ENCODE measurements around the gene CDS1.

Gene CDS1

DNA sequence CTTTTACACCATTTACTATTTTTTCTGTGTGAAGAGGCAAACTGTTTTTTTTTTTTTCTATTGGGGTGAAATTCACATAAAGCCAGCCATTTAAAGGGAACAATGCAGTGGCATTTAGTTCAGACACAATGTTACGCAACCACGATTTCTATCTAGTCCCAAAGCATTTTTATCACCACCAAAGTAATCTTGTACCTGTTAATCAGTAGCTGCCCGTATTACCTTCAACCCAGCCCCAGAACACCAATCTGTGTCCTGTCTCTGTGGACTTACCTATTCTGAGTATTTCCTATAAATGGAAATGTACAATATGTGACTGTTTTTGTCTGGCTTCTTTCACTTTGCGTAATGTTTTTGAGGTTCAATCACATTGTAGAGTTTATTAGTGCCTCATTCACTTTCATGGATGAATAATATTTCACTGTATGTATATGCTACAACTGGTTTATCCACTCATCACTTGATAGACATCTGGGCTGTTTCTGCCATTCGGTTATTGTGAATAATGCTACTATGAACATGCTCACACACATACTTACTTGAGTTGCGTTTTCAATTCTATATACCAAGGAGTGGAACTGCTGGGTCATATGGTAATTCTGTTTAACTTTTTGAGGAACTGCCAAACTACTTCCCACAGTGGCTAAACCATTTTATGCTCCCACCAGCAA, 116.2 kb downstream of the CDS1 start:
- H3K9me3 ChIP-seq (ENCODE audit: control insufficient read depth, low read length): no peaks in the 10 kb centered on the region
- TF ChIP-seq, protein P1, sequence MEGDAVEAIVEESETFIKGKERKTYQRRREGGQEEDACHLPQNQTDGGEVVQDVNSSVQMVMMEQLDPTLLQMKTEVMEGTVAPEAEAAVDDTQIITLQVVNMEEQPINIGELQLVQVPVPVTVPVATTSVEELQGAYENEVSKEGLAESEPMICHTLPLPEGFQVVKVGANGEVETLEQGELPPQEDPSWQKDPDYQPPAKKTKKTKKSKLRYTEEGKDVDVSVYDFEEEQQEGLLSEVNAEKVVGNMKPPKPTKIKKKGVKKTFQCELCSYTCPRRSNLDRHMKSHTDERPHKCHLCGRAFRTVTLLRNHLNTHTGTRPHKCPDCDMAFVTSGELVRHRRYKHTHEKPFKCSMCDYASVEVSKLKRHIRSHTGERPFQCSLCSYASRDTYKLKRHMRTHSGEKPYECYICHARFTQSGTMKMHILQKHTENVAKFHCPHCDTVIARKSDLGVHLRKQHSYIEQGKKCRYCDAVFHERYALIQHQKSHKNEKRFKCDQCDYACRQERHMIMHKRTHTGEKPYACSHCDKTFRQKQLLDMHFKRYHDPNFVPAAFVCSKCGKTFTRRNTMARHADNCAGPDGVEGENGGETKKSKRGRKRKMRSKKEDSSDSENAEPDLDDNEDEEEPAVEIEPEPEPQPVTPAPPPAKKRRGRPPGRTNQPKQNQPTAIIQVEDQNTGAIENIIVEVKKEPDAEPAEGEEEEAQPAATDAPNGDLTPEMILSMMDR (IDR thresholded peaks at IDR 0.05): no peak
- H3K27ac ChIP-seq: peak overlapping the region; percentile 63
- no peaks in the 10 kb centered on the region for H3K27me3 ChIP-seq (ENCODE audit: control insufficient read depth, insufficient read depth, low read length)
- H3K4me2 ChIP-seq (ENCODE audit: low read length): peak overlapping the region; percentile 44
- no peaks in the 10 kb centered on the region for H3K4me1 ChIP-seq
- H3K4me3 ChIP-seq (ENCODE audit: low read depth, low read length): no peak overlapping the region
- peak overlapping the region; percentile 7 for H2AFZ ChIP-seq
- no peak overlapping the region for H3K9ac ChIP-seq
- H3K36me3 ChIP-seq (ENCODE audit: control insufficient read depth, insufficient read depth, low read length): no peaks in the 10 kb centered on the region
- no peaks in the 10 kb centered on the region for H3K79me2 ChIP-seq

Measured in parathyroid adenoma (tissue), 2 donors.